ENCODE data around the gene PRR5.
A peak's percentile ranks its signal among the peaks of the same experiment; 100 is the strongest.

PRR5 gene

GRCh38 chr22:44697423-44698141, 4.4 kb upstream of the PRR5 start:
- peak; percentile 64 for DNase-seq

- no peak for DNase-seq
Observed at GRCh38 chr22:44698531-44699421, 3.2 kb upstream of the PRR5 start.

GRCh38 chr22:44700456-44700855, 1.5 kb upstream of the PRR5 start:
- DNase-seq = no peak

GRCh38 chr22:44701187-44701790, 715 bp upstream of the PRR5 start:
- DNase-seq = no peak

- no peak for DNase-seq
Observed at GRCh38 chr22:44702479-44703198, 635 bp downstream of the PRR5 start.

- no peak for DNase-seq
Observed at GRCh38 chr22:44703255-44703870, 1.4 kb downstream of the PRR5 start.

GRCh38 chr22:44704159-44705021, 2.4 kb downstream of the PRR5 start:
- no peak for DNase-seq

- DNase-seq = no peak
Observed at GRCh38 chr22:44705022-44705297, 3.0 kb downstream of the PRR5 start.

- DNase-seq = no peak
Observed at GRCh38 chr22:44706488-44706887, 4.5 kb downstream of the PRR5 start.

- DNase-seq = no peak
Observed at GRCh38 chr22:44707178-44707577, 5.2 kb downstream of the PRR5 start.

- no peak for DNase-seq
Observed at GRCh38 chr22:44707752-44708151, 5.7 kb downstream of the PRR5 start.

- no peak for DNase-seq
Observed at GRCh38 chr22:44709881-44710392, 7.9 kb downstream of the PRR5 start.

- no peak for DNase-seq
Observed at GRCh38 chr22:44710474-44711240, 8.7 kb downstream of the PRR5 start.

- DNase-seq = no peak
Observed at GRCh38 chr22:44711241-44711560, 9.2 kb downstream of the PRR5 start.

GRCh38 chr22:44711690-44712555, 9.9 kb downstream of the PRR5 start:
- peak; percentile 55 for DNase-seq

- DNase-seq = no peak
Observed at GRCh38 chr22:44712962-44713361, 11.0 kb downstream of the PRR5 start.

- no peak for DNase-seq
Observed at GRCh38 chr22:44714703-44715350, 12.8 kb downstream of the PRR5 start.

- DNase-seq = no peak
Observed at GRCh38 chr22:44718418-44718817, 16.4 kb downstream of the PRR5 start.

GRCh38 chr22:44719586-44720368, 17.8 kb downstream of the PRR5 start:
- DNase-seq = no peak
